Adipose tissue (tissue), 3 donors: Measurements from ENCODE around the gene PANK1. TPM values are rescaled to one million over a fixed set of nuclear protein-coding genes. Genes with fewer than 3 reads are reported as not detected.
"Not testable (repeated sequence)": the region's sequence is repeated elsewhere in the genome, so short reads cannot be mapped to it uniquely, and the experiment has no call there.

Experiments
- H3K27ac ChIP-seq: one replicate; pipeline ENCODE4 v1.5.1; 2013; ENCODE audit warnings: low read depth, low read length
- WGBS, 3 donors: extraction: QIAGEN DNeasy Blood & Tissue Kit; methylation state at CpG; one replicate each; pipeline ENCODE4 v1.1.7; 2013; 5-methylcytosine and 5-hydroxymethylcytosine counted together
- polyA plus RNA-seq, 3 donors: library from polyadenylated mRNA; stranded (reverse); fragments of 200-250 nt; gene quantifications; one replicate each; pipeline ENCODE4 v1.2.3, GENCODE V29; 2013
- donor health status: healthy with polysubstance abuse.
- donor health status: Bipolar disorder and iron deficiency.
- donor health status: healthy.

The PANK1 gene
- polyA plus RNA-seq, 3 donors, result 1.4 to 1.7 (median 1.5) TPM

- H3K27ac ChIP-seq, result no peak overlapping the region
- 30 to 94% (median 85%) methylated on average over 1 of the region's 1 CpG for WGBS, 3 donors
Measured at GRCh38 chr10:89632824-89633223, 12.2 kb downstream of the PANK1 start.

- H3K27ac ChIP-seq, result no peak overlapping the region
- WGBS, 3 donors, result 45 to 86% (median 51%) methylated on average over 1 of the region's 1 CpG
Measured at GRCh38 chr10:89627830-89628229, 17.2 kb downstream of the PANK1 start.

DNA sequence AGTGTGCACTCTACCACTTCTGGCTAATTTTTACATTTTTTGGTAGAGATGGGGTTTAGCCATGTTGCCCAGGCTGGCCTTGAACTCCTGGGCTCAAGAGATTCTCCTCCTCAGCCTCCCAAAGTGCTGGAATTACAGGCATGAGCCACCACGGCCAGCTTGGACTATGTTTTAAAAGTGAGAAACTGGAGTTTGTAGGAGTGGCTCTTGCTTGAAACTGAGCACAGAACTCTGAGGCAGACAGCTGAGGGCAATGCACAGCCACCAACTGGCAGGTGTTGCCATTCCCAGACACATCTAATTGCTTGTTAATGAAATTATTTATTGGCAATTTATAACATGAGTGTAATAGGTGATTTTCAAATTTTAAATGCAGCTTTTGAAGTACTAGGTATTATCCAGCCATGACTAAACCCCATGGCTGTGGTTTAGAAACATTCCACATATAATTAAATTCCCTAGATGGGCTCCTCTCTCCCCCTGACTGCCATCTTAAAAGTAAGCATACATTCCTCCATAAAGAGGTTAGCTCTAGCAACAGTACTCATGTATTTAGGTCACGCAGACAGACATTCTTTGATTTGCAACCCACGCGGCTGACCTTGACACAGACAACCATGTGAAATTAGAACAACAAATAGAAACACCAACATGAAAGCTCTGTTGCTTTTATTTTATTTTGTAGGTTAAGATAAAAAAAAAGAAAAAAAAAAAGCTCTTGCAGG is 19.8 kb downstream of the PANK1 start:
- WGBS, 3 donors, result 61 to 87% (median 82%) methylated on average over 4 of the region's 4 CpGs

DNA sequence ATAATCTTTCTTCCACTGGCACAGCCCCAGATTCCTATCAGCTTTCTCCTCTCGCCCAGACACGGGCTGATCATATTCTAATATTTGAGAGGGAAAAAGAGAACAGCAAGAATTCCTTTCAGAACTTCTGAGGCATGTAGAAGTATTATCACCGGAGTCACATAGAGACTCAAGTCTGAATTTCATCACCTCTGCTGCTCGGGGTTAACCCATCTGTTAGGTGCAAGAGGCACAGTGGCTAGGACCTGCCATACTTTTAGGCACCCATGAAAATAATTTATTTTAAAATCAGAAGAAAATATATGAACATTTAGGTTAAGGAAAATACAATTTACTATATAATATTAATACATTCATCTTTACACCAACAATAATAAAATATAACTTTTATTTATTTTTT is 21.0 kb downstream of the PANK1 start:
- H3K27ac ChIP-seq, result no peak overlapping the region
- 82 to 98% (median 87%) methylated on average over 4 of the region's 4 CpGs for WGBS, 3 donors

More for the DNA sequence above, 19.8 kb downstream of the PANK1 start:
- H3K27ac ChIP-seq, result no peak overlapping the region

DNA sequence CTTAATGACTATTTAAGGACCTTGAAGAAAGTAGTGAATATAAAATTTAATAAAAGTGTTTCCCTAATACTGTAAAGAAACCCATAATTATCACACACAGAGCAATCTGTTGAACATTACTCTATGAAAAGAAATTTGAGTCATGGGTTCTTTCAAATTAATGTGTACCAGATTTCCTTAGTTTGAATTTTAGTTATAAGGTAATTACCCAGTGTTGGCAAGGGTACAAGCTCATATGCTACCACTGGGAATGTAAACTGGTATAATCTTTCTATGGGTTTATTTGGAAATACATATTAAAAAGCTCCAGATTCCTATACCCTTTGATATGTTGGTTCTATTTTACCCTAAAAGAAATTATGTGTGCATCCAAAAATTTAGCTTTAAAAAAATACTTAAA is 22.9 kb downstream of the PANK1 start:
- H3K27ac ChIP-seq, result no peak overlapping the region

DNA sequence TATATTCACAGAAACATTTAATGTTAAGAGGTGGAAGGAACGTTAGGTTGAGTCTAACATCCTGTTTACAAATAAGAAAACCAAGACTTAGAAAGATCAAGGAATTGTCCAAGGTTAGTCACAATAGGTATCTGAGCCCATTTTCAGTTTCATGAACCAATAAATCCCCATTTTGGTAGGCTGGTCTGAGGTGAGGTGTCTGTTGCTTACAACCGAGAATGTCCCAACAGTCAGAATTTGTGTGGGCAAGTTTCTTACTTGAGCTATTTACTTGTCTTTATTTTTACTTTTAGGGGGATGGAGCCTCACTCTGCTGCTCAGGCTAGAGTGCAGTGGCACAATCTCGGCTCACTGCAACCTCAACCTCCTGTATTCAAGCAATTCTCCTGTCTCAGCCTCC is 23.6 kb downstream of the PANK1 start:
- H3K27ac ChIP-seq, result no peak overlapping the region
- 87 to 92% (median 87%) methylated on average over 3 of the region's 3 CpGs for WGBS, 3 donors

DNA sequence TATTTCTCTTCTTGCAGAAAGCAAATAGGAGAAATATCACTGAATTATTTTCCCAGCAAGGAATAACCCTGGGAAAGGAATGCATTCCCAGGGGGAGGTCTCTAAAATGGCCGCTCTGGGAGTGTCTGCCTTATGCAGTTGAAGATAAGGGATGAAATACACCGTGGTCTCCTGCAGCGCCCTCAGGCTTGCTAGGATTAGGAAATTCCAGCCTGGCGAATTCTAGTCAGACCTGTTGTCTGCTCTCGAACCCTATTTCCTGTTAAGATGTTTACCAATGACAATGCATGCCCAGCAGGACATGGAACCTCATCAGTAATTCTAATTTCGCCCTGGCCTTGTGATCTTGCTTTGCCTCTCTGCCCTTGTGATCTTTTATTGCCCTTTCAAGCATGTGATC is 24.7 kb downstream of the PANK1 start:
- 84 to 96% (median 94%) methylated on average over 6 of the region's 6 CpGs for WGBS, 3 donors
- not testable (repeated sequence) for H3K27ac ChIP-seq

- 18 to 56% (median 23%) methylated on average over 1 of the region's 1 CpG for WGBS, 3 donors
- H3K27ac ChIP-seq, result no peak overlapping the region
Measured at GRCh38 chr10:89615824-89616223, 29.2 kb downstream of the PANK1 start.

DNA sequence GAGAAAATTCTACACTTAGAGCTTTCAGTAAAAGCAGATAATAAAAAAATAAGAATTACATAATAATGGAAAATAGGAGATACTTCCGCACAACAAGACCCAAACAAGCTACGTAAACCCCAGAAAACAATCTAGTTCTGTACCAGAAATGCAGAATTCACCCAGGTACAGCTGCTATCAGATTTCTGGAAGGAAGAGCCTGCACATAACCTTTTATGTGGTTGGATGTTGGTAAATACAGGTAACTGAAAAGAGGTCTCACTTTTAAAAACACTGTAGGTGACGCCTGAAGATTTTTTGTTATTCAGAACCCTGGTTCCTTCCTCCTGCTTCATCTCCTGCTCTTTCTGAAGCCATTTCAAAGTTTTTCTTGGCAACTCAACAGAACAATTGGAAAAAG is 29.9 kb downstream of the PANK1 start:
- WGBS, 3 donors, result 82 to 95% (median 92%) methylated on average over 3 of the region's 3 CpGs

DNA sequence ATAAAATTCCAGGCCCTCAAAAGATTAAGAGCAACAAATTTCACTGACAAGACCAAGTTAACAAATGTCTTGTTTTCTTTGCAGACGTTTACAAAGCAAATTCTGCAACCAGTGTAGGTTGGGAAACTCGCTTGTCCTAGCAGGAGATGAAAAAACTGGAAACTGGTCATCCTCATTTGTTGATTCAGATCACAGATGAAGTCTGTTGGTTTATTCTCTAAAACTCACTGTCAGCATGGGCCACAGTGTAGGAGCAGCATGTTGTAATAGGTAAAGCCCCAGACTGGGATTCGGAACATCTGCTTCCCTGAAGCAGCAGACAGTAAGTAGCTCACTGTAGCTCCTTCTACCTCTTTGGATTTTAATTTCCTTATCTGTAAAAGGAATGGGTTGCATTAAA is 31.5 kb downstream of the PANK1 start:
- 72 to 84% (median 77%) methylated on average over 3 of the region's 3 CpGs for WGBS, 3 donors

More for the DNA sequence above, 29.9 kb downstream of the PANK1 start:
- no peak overlapping the region for H3K27ac ChIP-seq

DNA sequence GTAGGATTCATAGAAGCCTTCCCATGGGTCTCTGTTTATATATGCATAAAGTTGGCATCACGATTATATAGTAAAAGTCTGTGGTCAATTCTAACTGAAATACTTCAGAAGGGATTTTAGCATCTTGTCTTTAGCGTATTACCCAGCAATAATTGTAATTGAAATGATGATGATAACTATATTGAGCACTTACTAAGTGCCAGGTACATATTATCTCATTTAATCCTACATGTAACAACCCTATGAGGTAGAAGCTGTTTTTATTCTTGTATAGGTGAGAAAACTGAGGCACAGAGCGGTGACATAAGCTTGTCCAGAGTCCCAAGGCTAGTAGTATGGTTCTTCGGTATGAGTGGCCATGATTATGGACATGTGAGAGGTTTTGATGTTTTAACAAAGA is 33.8 kb downstream of the PANK1 start:
- no peak overlapping the region for H3K27ac ChIP-seq
- WGBS, 3 donors, result 95 to 100% (median 98%) methylated on average over 4 of the region's 4 CpGs

More for the DNA sequence above, 31.5 kb downstream of the PANK1 start:
- no peak overlapping the region for H3K27ac ChIP-seq

DNA sequence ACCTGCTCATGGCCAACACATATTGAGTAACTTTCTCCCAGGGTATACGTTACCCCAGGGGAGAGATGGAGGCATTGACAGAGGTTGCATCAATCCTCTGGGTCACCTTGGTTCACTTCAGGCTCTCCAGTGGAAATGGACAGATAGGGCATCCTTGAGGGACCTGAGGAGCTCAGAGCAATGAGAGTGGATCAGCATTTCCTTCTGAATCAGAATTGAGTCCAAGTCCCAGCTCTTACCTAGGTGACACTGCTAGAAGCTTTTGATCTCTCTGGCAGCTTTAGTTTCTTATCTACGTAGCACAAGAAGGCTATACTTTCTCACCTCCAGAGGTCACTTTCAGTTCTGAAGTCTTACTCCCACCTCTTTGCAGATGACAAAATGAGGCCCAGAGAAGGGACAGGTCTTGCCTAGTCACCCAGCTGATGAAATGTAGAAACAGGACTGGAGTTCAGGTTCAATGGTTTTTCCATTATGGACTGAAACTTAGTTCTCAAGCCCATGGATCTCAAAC is 35.2 kb downstream of the PANK1 start:
- no peak overlapping the region for H3K27ac ChIP-seq
- WGBS, 3 donors, result 2 to 77% (median 39%) methylated on average over 2 of the region's 2 CpGs

- WGBS, 3 donors, result 92 to 94% (median 93%) methylated on average over 5 of the region's 5 CpGs
- H3K27ac ChIP-seq, result no peak overlapping the region
Measured at GRCh38 chr10:89604200-89604599, 40.8 kb downstream of the PANK1 start.

GRCh38 chr10:89602919-89603318 is 42.1 kb downstream of the PANK1 start:
- H3K27ac ChIP-seq, result no peak overlapping the region
- 59 to 97% (median 95%) methylated on average over 2 of the region's 2 CpGs for WGBS, 3 donors

- 42 to 88% (median 81%) methylated on average over 2 of the region's 2 CpGs for WGBS, 3 donors
- H3K27ac ChIP-seq, result no peak overlapping the region
Measured at GRCh38 chr10:89601728-89602361, 43.2 kb downstream of the PANK1 start.

GRCh38 chr10:89600041-89600440 is 45.0 kb downstream of the PANK1 start:
- WGBS, 3 donors, result 58 to 89% (median 79%) methylated on average over 3 of the region's 3 CpGs
- no peak overlapping the region for H3K27ac ChIP-seq

- WGBS, 3 donors, result 91 to 92% (median 92%) methylated on average over 10 of the region's 10 CpGs
- H3K27ac ChIP-seq, result no peak overlapping the region
Measured at GRCh38 chr10:89593043-89593442, 52.0 kb downstream of the PANK1 start.

DNA sequence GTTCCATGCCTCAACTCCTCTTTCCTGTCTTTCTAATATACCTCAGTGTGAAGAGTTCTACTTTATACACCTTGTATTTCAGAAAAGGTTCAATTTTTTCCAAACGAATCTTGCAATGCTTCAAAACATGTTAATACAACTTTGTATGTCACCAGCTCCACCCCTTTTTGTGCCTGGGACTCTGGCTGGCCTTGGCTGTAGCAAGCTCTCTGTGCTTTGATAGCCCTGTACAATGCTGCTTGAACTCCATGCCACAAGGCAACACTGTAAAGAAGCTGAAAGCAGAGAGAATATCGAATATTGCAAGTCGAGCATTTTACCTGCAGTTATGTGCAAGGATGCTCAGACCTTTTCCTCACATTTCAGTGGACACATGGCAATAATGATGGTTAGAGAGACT is 52.5 kb downstream of the PANK1 start:
- 84 to 90% (median 86%) methylated on average over 3 of the region's 3 CpGs for WGBS, 3 donors

DNA sequence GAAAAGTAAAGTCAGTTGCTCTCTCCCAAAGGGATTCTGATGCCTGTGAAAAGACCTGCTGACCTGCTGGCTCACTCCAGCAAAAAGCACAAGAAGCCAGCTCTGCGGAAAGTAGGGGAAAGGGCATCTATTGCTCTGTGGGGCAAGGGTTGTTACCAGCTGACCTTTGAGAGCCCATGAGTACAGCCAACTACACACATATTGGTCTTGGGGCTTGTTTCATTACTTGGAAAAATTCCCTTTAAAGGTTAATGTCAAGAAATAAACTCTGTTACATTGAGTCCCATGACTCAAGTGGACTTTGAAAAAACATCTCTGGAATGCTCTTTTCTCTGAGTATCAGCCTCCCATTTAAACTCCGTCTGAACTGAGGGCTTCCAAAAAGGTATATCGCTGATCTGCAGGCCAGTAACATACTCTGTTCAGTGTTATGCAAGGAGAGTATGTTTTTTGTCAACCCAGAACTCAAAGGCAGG is 53.2 kb downstream of the PANK1 start:
- H3K27ac ChIP-seq, result no peak overlapping the region
- 59 to 76% (median 63%) methylated on average over 3 of the region's 3 CpGs for WGBS, 3 donors

More for the DNA sequence above, 52.5 kb downstream of the PANK1 start:
- no peak overlapping the region for H3K27ac ChIP-seq
